Fibroblast of peridontal ligament (primary cell): ENCODE data around the gene ATG13.

Experiments used
- DNase-seq: peaks from one replicate; pipeline ENCODE4 v3.0.0-alpha.2; 2010; ENCODE audit errors: extremely low read depth

ATG13 gene

DNA sequence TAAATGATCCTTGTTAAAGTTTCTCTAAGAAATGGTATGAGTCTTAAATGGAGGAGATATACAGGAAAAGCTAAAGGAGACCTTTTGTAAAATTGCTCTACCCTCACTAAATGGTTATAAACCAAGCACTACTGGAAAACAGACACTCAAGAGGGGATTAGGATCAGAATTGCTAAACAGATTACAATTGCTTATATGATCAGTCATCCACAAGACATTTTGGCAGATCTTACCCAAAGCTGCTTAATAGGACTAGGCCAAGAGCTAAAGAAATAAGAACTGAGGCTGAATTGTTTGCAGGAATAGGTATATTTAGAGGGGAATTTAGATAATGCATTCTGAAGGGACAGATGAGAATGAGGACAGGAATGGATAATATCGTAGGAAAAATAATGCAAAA lies 9.8 kb upstream of the ATG13 start:
- no peak for DNase-seq

DNA sequence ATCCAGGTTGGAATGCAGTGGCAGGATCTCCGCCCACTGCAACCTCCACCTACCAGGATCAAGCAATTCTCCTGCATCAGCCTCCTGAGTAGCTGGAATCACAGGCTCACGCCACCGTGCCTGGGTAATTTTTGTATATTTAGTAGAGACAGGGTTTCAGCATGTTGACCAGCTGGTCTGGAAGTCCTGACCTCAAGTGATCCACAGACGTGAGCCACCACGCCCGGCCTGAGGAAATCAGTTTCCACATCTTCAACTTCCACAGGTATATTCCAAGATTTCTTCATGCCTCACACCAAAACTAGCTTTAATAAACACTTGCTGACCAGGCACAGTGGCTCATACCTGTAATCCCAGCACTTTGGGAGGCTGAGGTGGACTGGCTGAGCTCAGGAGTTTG lies 8.0 kb upstream of the ATG13 start:
- no peak for DNase-seq

DNA sequence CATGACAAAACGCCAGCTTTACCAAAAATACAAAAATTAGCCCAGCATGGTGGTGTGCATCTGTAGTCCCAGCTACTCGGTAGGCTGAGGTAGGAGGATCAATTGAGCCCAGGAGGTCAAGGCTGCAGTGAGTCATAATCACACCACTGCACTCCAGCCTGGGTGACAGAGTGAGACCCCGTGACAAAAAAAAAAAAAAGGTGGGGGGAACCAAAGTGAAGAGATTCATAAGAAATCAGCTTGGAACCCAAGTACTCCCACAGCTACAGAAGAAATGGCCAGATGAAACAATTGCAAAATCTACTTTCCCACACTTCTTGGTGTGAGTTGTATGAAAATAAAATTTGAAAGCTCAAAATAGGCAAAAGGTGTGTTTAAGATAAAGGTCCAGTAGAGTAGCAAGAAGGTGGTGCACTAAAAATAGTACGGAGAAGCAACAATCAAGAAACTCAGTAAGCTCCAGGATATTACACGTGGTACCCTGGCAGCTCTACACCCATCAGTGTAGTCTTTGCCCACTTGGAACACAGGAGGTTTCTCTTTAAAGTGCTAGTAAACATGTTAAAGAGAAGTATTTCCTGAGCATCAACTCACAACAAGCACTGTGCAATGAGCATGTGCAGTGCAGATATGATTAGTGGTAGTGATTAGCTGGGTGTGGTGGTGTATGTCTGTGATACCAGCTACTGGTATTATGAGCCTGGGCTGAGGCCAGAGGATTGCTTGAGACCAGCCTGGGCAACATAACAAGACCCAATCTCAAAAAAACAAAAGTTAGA lies 5.6 kb upstream of the ATG13 start:
- DNase-seq: no peak

DNA sequence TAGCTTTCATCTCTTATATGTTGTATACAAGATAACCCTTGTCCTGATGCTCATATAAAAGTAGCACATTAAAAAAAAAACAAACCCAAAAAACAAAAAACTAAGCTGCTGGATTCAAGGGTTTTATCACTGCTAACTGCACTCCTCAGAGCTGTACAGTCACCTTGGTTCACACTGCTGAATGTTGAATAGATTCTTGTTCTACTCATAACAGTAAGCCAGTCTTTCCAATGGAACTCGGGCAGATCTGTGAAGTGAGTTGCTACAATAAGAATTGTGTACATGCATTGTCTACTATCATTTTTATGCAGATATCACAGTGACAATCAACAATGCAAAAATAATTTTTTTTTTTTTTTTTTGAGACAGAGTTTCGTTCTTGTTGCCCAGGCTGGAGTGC lies 5.0 kb upstream of the ATG13 start:
- DNase-seq: no peak

DNA sequence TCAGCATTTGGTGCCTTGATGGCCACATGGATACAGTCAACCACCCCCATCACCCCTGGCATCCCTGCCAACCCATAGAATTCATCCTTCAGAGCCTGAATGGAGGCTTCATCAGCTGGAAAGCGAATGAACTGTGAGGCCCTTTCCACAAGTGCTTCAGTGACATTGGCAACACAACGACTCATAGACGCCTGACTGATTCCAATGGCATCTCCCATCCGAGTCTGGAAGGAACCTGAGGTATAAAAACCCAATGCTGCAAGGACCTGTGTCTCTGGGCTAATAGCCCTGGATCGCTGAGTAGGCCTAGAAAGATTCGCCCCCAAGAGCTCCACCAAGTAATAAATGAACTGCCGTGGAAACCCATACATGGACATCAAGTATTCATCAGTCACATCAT lies 1.6 kb upstream of the ATG13 start:
- DNase-seq: no peak

DNA sequence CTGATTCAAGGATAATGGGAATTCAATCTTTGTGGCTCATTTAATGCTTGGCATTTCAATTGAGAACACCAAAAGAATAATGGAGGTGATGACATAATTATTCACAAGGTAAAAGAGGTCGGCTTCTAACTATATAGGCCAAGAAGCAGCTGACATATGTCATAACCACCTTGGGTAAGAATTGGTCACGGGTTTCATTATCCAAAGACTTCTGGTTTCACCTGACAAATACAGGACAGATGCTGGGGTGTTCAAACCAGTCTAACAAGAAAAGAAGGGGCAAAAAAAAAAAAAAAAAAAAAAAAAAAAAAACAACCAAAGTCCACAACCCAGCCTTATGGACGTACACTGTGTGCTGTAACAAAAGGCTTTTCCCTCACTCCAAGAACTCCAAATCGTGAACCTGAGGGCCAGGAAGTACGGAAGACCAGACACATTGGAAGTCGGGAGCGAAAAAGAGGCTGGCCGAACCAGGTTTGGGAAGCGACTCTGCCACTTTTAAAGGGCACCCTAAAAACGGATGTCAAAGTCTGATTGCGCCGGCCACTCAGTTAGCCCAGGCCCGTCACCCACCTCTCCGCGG lies 711 bp upstream of the ATG13 start:
- no peak for DNase-seq

DNA sequence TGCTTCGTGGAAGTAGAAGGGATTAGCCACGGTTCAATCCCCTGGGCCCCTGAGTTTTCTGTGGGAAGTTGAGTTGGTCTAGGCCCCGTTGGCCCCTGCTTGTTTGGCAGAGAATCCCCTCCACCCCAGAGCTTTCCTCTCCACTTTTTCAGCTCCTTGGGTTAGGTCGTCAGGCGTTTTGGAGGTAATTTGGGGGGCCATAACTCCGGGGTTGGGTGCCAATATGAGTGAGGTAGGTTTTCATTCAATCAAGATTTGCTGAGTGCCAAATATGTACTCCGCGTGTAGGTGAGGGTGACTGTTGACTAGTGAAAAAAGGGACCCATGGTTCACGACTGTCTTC lies 590 bp downstream of the ATG13 start:
- no peak for DNase-seq

DNA sequence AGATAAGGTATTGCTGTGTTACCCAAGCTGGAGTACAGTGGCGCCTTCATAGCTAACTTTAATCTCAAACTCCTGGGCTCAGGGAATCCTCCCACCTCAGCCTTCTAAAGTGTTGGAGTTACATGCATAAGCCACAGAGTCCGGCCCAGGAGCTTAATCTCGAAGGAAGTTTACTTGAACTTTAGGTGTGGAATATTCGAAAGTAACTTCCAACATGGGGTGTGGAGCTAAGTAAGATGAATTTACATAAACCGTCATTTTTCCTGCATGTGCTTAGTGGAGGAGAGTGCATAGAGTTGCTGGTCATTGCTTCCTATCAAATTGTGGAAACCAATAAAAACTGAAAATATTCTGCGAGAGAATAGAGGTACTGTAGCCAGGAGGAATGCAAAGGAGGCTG lies 1.5 kb downstream of the ATG13 start:
- DNase-seq: no peak

DNA sequence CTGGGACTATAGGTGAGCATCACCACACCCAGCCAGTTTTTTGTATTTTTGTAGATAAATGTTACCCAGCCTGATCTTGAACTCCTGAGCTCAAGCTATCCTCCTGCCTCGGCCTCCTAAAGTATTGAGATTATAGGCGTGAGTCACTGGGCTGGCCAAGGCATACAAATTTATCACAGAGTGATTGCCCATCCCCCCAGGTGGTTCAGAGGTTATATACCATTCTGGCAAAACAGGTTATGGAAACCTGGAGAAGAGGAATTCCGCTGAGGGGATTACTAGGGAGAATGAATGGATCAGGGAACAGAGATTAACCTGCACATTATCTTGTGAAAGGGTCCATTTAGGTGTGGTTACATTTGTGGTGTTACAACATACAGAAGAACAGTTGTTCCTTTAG lies 8.1 kb downstream of the ATG13 start:
- no peak for DNase-seq

DNA sequence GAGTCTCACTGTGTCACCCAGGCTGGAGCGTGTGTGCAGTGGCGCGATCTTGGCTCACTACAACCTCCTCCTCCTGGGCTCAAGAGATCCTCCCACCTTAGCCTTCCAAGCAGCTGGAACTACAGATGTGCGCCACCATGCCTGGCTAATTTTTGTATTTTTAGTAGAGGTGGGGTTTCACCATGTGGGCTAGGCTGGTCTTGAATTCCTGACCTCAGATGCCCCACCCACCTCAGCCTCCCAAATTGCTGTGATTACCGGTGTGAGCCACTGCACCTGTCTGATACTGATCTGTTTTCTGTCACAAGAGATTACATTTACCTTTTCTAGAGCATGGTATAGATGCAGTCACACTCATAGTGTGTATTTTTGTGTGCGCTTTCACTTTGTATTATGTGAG lies 11.6 kb downstream of the ATG13 start:
- DNase-seq: no peak

DNA sequence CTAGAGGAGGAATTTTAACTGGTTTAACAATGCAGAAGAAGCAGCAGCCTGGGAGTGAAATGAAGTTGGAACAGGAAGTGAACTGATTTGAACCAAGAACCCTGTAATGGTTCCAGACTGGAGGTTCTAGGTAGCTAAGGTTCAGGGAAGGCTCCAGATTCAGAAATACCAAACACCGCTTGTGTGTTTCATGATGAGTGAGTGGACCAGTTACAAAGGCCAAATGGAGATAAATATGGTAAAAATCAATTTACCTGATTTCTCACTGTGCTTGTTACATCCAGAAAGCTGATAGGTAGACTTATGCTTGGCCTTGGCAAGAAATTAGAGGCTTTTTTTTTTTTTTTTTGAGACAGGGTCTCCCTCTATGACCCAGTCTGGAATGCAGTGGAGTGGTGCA lies 12.9 kb downstream of the ATG13 start:
- no peak for DNase-seq

DNA sequence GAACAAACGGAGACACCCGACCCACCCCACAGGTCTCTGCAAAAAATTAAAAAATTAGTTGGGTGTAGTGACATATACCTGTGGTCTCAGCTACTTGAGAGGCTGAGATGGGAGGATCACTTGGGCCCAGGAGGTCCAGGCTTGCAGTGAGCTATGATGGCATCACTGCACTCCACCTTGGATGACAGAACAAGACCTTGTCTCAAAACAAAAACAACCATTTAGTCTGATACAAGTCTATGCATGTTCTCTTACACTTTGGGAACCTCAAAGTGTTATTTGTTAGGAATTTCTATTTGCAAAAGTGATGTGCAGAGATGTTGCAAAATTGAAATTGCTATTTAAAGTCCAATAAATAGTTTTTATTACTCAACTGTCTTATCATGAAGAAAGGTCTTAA lies 14.3 kb downstream of the ATG13 start:
- DNase-seq: no peak

DNA sequence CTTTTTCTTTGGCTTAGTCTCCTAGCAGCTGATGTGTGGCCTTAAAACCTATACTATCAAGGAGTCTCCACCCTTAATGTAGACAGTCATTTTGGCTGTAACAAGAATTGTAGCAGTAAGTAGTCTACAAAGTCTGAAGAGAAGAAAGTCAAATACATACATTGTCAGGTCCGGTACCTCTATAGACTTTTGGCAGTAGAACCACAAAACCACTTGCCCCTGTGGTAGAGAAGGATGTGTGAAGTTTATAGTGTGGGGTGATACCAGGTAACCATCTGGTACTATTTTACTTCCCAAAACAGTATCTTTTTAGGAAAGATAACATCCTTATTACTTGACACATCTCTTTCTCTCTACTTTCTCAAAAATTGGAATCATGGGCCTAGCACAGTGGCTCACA lies 15.1 kb downstream of the ATG13 start:
- no peak for DNase-seq

DNA sequence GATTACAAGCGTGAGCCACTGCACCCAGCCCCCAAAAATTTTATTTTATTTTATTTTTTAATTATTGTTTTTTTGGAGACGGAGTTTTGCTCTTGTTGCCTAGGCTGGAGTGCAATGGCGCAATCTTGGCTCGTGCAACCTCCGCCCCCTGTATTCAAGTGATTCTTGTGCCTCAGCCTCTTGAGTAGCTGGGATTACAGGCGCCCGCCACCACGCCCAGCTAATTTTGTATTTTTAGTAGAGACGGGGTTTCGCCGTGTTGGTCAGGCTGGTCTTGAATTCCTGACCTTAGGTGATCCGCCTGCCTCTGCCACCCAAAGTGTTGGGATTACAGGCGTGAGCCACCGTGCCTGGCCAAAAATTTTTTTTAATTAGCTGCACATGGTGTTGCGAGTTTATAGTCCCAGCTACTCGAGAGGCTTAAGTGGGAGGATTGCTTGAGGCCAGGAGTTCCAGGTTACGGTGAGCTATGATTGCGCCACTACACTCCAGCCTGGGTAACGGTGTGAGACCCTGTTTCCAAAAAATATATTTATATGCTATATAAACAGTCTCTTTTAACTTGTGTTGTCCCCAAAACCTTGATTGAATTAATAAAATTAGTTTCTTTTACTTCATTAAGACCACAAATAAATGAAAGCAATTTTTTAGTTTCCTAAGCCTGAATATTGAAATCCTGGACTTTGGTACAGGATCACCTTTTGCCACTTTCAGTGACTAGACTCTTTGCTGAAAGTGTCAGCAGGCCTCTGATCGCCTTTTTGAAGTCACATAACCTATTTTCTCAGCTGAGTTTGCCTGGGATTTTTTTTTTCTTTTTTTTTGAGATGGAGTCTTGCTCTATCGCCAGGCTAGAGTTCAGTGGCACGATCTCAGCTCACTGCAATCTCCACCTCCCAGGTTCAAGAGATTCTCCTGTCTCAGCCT lies 16.2 kb downstream of the ATG13 start:
- DNase-seq: no peak

DNA sequence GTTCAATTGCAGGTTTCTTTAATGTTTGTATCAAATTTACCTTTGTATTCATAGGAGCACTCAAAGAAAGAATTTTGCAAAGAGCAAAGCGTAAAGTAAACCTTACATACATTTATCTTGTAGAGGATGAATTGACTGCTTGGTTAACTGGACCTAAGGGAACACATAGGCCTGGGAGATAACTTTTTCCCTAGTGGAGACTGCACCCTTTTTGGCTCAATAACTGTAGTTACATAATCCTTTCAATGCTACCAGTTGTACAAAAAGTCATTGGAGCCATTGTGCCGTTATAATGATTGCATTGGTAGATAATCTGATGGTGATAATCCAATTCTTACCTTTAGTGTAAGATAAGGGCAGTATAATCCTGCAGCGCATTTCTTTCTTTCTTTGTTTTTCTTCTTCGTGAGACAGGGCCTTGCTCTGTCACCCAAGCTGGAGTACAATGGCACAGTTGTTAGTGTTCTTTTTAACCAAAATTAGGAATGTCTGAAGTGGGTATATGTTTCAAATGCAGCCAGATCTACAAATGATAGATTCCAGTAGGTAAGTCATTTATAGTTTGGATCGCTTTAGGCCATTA lies 18.3 kb downstream of the ATG13 start:
- DNase-seq: no peak

DNA sequence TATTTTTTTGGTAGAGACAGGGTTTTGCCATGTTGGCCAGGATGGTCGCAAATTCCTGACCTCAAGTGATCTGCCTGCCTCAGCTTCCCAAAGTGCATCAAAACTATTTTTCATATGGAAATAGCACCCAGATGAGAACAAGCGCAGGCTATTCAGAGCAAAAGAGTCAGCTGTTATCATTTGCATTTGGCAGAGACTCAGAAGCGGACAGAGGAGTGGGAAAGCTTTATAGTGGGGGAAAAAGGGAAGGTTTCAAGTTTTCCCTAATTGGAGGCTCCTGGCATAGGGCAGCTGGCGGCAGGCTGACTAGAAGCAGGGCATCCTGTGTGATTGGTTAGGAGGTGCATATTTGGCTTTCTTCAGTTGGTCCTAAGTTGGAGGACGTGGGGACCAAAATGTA lies 20.2 kb downstream of the ATG13 start:
- no peak for DNase-seq

DNA sequence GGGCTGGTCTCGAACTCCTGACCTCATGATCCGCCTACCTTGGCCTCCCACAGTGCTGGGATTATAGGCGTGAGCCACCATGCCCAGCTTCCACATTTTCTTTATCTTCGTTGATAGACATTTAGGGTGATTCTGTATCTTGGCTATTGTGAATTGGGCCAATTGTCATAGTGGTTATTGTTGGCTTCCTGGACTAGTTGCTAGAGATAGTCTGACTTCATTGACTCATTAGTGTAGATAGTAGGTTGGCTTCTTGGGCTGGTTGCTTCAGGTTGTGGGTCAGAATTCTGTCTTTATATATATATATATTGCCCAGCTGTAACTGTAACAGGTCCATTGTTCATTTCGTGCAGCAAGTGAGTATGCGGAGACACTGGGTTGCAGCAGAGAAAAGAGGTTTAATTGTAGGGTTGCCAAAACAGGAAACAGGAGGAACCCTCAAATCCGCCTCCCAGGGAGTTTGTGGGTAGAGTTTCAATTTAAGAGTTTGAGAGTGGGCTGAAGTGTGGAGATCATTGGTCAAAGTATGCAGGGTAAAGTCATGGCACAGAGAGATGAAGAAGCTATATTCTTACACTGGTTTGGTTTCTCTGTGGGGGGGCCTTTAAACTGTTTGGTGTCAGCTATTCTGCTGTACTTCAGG lies 22.0 kb downstream of the ATG13 start:
- DNase-seq: no peak

DNA sequence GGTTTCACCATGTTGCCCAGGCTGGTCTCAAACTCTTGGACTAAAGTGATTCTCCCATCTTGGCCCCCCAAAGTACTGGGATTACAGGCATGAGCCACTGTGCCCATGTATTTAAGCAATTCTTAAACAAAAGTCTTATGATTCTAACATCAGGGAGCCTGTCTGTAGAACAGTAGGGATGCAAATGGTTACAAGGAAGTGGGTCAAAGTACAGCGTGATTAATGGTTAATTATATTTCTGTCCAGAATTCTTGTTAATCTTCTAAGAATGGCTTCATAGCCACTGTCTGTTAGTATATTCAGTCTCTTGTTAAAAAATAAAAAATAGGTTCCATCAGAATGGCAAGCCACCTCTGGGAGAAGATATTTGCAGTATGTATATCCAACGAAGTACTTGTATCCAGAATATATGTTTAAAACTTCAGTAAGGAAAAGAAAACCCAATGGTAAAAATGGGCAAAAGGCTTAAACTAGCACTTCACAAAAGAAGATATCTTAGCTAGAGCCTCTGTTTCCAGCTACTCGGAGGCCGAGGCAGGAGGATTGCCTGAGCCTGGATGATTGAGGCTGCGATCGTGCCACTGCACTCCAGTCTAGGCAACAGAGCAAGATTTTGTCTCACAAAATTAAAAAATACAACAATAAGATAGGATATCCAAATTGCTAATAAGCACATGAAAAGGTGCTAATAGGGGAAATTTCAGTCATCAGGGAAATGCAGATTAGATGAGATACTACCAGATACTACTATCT lies 22.9 kb downstream of the ATG13 start:
- no peak for DNase-seq

DNA sequence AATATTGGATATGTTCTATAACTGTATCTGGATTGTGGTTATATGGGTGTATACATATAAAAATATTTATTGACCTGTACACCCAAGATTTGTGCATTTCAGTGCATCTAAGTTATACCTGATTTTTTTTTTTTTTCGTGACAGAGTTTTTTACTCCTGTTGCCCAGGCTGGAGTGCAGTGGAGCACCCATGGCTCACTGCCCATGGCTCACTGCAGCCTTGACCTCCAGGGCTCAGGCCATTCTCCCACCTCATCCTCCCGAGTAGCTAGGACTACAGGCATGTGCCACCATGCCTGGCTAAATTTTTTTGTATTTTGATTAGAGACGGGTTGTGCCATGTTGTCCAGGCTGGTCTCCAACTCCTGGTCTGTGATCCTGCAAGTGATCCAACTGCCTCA lies 24.3 kb downstream of the ATG13 start:
- DNase-seq: no peak

DNA sequence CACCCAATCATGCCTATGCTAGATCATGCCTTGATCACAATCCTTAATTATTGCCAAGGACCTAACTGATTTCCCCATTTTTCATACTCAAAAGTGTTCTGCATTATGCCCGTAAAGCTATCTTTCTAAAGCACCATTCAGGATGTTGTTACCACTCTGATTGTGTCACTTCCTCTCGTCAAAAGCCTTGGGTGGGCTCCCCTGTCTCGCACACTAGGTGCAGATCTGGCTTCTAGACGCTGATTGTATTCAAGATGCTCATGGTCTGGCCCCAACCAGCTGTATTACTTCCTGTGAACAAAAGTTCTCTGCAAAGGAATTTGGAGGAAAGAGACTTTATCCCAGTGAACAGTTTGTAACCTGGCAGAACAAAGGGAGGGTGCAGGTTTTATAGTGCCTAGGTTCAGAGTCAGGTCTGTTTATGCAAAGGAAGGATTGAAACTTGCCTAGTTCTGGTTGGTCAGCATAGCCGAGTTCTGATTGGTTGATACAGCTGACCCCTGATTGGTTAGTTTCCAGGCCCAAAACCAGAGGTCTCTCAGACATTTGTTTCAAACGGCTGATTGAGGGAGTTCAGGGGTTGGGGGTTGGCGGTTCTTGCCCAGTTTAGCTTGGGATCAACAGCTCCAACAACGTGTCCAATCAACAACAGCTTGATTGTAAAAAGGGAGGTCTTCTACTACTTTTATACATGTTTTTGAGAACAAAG lies 25.4 kb downstream of the ATG13 start:
- DNase-seq: no peak

DNA sequence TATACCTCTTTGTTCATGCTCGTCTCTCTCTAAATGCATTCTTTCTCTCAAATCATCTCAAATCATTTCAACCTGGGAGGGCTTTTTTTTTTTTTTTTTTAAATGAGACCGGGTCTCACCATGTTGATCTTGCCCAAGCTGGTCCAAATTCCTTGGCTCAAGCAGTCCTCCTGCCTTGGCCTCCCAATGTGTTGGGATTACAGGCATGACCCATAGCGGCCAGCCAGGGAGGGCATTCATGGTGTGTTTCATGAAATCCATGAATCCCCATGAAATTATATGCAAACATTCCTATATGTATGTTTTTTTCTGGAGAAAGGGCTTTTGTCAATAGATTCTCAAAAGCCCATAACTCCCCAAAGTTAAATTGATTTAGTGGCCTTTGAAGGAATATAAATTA lies 26.2 kb downstream of the ATG13 start:
- no peak for DNase-seq
